Heart left ventricle (tissue), 16 donors: ENCODE data around the gene SPTBN1. TPM values are rescaled to one million over a fixed set of nuclear protein-coding genes. Genes with fewer than 3 reads are reported as not detected.

Experiments
- ATAC-seq, 4 donors: fragments of 200-7000 bp; cut with Tn5 transposase; one replicate each; pipeline ENCODE4 v1.9.1; 2020 to 2022; ENCODE audit warnings: moderate library complexity in 4 of 4, mild to moderate bottlenecking in 3 of 4, moderate number of reproducible peaks in 1 of 4
- DNase-seq, 5 donors: peaks; one replicate each; pipeline ENCODE4 v3.0.0-alpha.2; 2020
- H3K27ac ChIP-seq, 12 donors: fragments of 200-600 bp; sonication (generic) in 4 of 12; one replicate each; pipeline versions ENCODE4 v1.5.0 to v1.8.0; 2016 to 2022; ENCODE audit warnings: mild to moderate bottlenecking in 2 of 12
- H3K27me3 ChIP-seq, 9 donors: fragments of 200-600 bp; sonication (generic) in 2 of 9; one replicate each; pipeline versions ENCODE4 v1.5.1 to v1.8.0; 2016 to 2022; ENCODE audit warnings: mild to moderate bottlenecking in 3 of 9
- H3K36me3 ChIP-seq, 9 donors: fragments of 200-600 bp; sonication (generic) in 2 of 9; one replicate each; pipeline versions ENCODE4 v1.5.0 to v1.8.0; 2018 to 2022; ENCODE audit warnings: mild to moderate bottlenecking in 2 of 9
- H3K4me1 ChIP-seq, 12 donors: fragments of 200-600 bp; sonication (generic) in 4 of 12; one replicate each; pipeline versions ENCODE4 v1.5.0 to v1.8.0; 2016 to 2022; ENCODE audit warnings: mild to moderate bottlenecking in 3 of 12
- H3K4me3 ChIP-seq, 12 donors: fragments of 200-600 bp; sonication (generic) in 4 of 12; one replicate each; pipeline versions ENCODE4 v1.5.0 to v1.8.0; 2017 to 2022; ENCODE audit warnings: mild to moderate bottlenecking in 9 of 12, moderate library complexity in 4 of 12
- H3K9me3 ChIP-seq, 12 donors: fragments of 200-600 bp; sonication (generic) in 4 of 12; one replicate each; pipeline versions ENCODE4 v1.5.0 to v1.8.0; 2016 to 2022; ENCODE audit warnings: mild to moderate bottlenecking in 1 of 12
- CTCF ChIP-seq, 12 donors: fragments of 200-600 bp; sonication (generic) in 4 of 12; IDR thresholded peaks; one replicate each; pipeline versions ENCODE4 v1.5.0 to v1.8.0; 2018 to 2022; ENCODE audit warnings: antibody characterized with exemption in 12 of 12, mild to moderate bottlenecking in 5 of 12
- POLR2A ChIP-seq, 2 donors: fragments of 450-650 bp; IDR thresholded peaks; one replicate each; pipeline ENCODE4 v1.6.1; 2017; ENCODE audit warnings: antibody characterized with exemption in 2 of 2, mild to moderate bottlenecking in 2 of 2, moderate library complexity in 2 of 2
- WGBS, 4 donors: extraction: QIAGEN DNeasy Blood & Tissue Kit in 2 of 4; methylation state at CpG; one replicate each; pipeline versions ENCODE4 v1.1.5 to v1.1.7; 2013 to 2018; 5-methylcytosine and 5-hydroxymethylcytosine counted together
- intact Hi-C, 10 donors: fragments of 100-400 bp; cut with DNase I; formaldehyde crosslinking; loops; one replicate each; pipeline versions ENCODE4 v1.11.1 to v1.14.2; 2022
- polyA plus RNA-seq, 2 donors: library from polyadenylated mRNA; stranded (reverse); fragments of 200-250 nt; gene quantifications; one replicate each; pipeline ENCODE4 v1.2.3, GENCODE V29; 2013
- total RNA-seq, 9 donors: library from RNA; depleted of rRNA in 2 of 9; stranded (reverse); fragments of >200 nt in 2 of 9; fragmentation: NEBNext Ultra II Directional in 3 of 9; extraction: Animal tissue kit (Norgen Biotek cat#: 25700) in 3 of 9; gene quantifications; one replicate each; pipeline versions ENCODE4 v1.1.0 to v1.2.4, GENCODE V29; 2016 to 2023
- donor health status: ischemic (EF 13 %, LVEDD 7.1; RV severe dilation, severe dysfunction).
- donor health status: healthy with polysubstance abuse.
- donor health status: DM: no; HTN: yes; CAD: no.
- donor health status: DM: no; HTN: no; CAD: no.
- donor health status: ischemic (EF 25% LVEDD 6.9; RV normal size, moderate dysfunction).
- donor health status: ischemic (EF 25% LVEDD 5.7; RV mildly dilated, moderate dysfunction).
- donor health status: healthy.
- donor health status: DM: yes; HTN: yes; CAD: no.
- donor health status: ischemic (EF 35%, LVEDD 5.7; RV mildly dilated, moderate dysfunction).
- donor health status: nonischemic (EF 11% LVEDD 7.7; RV severe dilation, severe dysfunction).
- donor health status: DM: yes; HTN: yes; CAD: no.
- donor health status: PGD.
- donor health status: ischemic (EF 29% LVEDD 5.4; RV normal size, mild dysfunction).
- donor health status: nonischemic (EF 23%, LVEDD 6.1; RV moderate dilation, normal function).

The SPTBN1 gene
- total and polyA plus RNA-seq, 11 donors: 124 to 659 (median 422) TPM

DNA sequence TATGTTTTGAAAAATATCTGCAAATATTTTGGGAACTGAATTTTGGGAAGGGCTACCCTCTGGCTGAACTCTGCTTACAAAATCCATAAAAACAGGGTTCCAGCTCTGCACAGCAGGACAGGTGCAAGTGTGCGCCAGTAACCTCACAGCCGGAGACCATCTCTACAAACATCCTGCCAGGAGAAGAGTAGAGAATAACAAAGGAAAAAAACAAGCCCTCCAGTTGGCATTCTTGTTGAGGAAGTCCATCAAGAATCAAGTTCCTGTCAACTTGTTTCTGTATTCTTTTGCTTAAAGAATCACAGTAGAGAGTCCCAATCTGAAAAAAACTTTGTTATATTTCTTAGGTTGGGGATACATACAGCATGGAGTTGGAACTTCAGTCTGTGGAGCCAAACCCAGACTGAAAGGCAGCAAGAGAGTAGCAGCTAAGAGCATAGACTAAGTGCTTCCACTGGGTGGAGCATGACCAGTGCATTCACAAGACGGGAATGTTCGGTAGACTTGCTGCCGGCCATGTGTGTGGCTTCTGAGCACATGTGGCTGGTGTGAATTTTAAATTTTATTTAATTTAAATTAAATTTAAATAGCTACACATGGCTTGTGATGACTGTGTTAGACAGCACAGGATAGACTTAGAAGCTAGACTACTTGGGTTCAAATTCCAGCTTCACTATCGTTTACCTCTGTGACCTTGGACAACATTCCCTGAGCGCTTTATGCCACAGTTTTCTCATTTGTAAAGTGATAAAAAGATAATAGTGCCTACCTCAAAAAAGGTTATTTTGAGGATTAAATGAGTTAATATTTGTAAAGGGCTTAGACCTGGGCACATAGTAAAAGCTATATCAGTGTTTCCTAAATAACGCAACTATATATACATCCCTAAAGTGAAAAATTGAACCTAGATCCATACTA, 41.9 kb downstream of the SPTBN1 start:
- Histone ChIP-seq H3K27ac (peak overlapping the region in 11 of 12 donors; percentile 2 to 61 (median 53)), H3K36me3 (peaks cover 0 to 15% (median 2%) of the 10 kb centered on the region in 9 donors), H3K27me3 (no peaks in the 10 kb centered on the region), H3K4me3 (no peak overlapping the region), H3K4me1 (peaks cover 34 to 100% (median 83%) of the 10 kb centered on the region in 12 donors), H3K9me3 (no peaks in the 10 kb centered on the region)
- WGBS, 4 donors: 39 to 49% (median 46%) methylated on average over 8 of the region's 8 CpGs
- intact Hi-C loops: loop anchor here in 4 of 10 donors (5.0 to 10.0 kb wide), 3 partner anchors 36 to 293 kb away; partner anchors contain the start of gene SPTBN1 (in 2 of the 4)
- DNase-seq (peak in 3 of 5 donors; percentile 50 to 64 (median 52)), ATAC-seq (peak in 3 of 4 donors; percentile 59 to 73 (median 70))
- peak; percentile 20 to 67 (median 46) for TF ChIP-seq CTCF (IDR thresholded peaks at IDR 0.05)
- TF ChIP-seq POLR2A (IDR thresholded peaks at IDR 0.05): no peak

GRCh38 chr2:54499661-54500060, 43.5 kb downstream of the SPTBN1 start:
- 26 to 50% (median 31%) methylated on average over 2 of the region's 2 CpGs for WGBS, 4 donors
- no peaks in the 10 kb centered on the region for H3K9me3 ChIP-seq
- peak overlapping the region in 11 of 12 donors; percentile 35 to 71 (median 58) for H3K27ac ChIP-seq
- no peaks in the 10 kb centered on the region for H3K27me3 ChIP-seq
- peak in 2 of 5 donors; percentile 61 to 72 for DNase-seq
- no peak overlapping the region for H3K4me3 ChIP-seq
- intact Hi-C loops: loop anchor here in 5 of 10 donors (5.0 to 10.0 kb wide), 5 partner anchors 37 to 335 kb away; partner anchors contain the start of gene SPTBN1 (in 2 of the 5)
- TF ChIP-seq CTCF (IDR thresholded peaks at IDR 0.05): no peak
- no peak for TF ChIP-seq POLR2A (IDR thresholded peaks at IDR 0.05)
- ATAC-seq: peak in 2 of 4 donors; percentile 47 to 50
- H3K36me3 ChIP-seq: peaks cover 0 to 6% (median 0%) of the 10 kb centered on the region in 9 donors
- H3K4me1 ChIP-seq: peaks cover 36 to 100% (median 86%) of the 10 kb centered on the region in 12 donors

DNA sequence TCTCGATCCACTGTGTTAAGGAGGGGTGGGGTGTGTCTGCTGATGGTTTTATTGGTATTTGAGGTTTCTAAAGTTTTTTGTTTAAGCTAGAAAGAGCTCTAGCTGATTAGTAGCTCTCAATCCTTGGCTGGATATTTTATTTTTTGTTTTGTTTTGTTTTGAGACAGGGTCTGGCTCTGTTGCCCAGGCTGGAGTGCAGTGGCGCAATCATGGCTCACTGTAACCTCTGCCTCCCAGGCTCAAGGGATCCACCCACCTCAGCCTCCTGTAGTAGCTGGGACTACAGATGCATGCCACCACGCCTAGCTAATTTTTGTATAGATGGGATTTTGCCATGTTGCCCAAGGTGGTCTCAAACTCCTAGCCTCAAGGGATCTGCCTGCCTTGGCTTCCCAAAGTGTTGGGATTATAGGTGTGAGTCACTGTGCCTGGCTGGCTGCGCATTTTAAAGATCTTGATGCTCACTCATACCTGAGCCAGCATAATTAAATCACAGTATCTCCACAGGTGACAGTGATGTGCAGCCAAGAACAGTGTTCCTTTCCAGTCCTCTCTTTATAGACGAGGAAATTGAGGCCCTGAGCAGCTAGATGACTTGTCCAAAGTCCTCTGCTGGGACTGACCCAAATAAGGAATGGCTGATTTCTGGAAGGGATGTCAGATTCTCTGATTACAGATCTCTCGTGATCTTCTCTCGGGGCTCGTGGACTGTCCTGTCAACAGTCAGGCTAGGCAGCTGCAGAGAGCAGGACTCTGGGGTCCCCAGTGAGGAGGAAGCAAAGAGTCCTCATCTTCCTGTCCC, 44.5 kb downstream of the SPTBN1 start:
- Histone ChIP-seq H3K36me3 (peaks cover 0 to 5% (median 0%) of the 10 kb centered on the region in 9 donors), H3K27me3 (no peaks in the 10 kb centered on the region), H3K4me1 (peaks cover 40 to 100% (median 92%) of the 10 kb centered on the region in 12 donors), H3K27ac (peak overlapping the region in 11 of 12 donors; percentile 35 to 71 (median 58)), H3K4me3 (no peak overlapping the region), H3K9me3 (no peaks in the 10 kb centered on the region)
- TF ChIP-seq POLR2A (IDR thresholded peaks at IDR 0.05) (no peak), CTCF (IDR thresholded peaks at IDR 0.05) (no peak)
- DNase-seq: no peak
- 34 to 47% (median 37%) methylated on average over 8 of the region's 8 CpGs for WGBS, 4 donors
- intact Hi-C loops: loop anchor here in 3 of 10 donors (5.0 to 10.0 kb wide), 3 partner anchors 293 to 334 kb away; no protein-coding TSS in a partner anchor
- peak in 3 of 4 donors; percentile 16 to 43 (median 20) for ATAC-seq
